Measurements from ENCODE around the gene PLEKHA8. TPM values are rescaled to one million over a fixed set of nuclear protein-coding genes. Genes with fewer than 3 reads are reported as not detected.

Gene PLEKHA8
- total and polyA plus RNA-seq, 2 of the 8 experiments (the other 6 are each of a cell fraction or from before 2014, with no cell fraction given) = 10.7 to 44.0 TPM

GRCh38 chr7:30032310-30033125, 4.3 kb downstream of the PLEKHA8 start:
- H3K4me3 ChIP-seq (ENCODE audit: extremely low read depth in 1 of 4, insufficient read depth in 2 of 4, low read depth in 3 of 4, low read length in 4 of 4) = no peak overlapping the region
- no peak for TF ChIP-seq SIX5 (IDR thresholded peaks at IDR 0.05; ENCODE audit: low read depth, low read length)
- TF ChIP-seq USF2 (IDR thresholded peaks at IDR 0.05; ENCODE audit: low read length) = no peak
- H3K4me1 ChIP-seq (replicated peaks in 1 of 4; ENCODE audit: control insufficient read depth in 3 of 4, insufficient read depth in 4 of 4, low read length in 3 of 4) = peaks cover 0 to 10% (median 4%) of the 10 kb centered on the region in 4 experiments; a peak in 5 of 7 replicates
- no peak overlapping the region for H2AFZ ChIP-seq (ENCODE audit: low read length)
- H2BK15ac ChIP-seq (ENCODE audit: low read length) = no peak overlapping the region
- no peaks in the 10 kb centered on the region for H3K27me3 ChIP-seq (replicated peaks in 1 of 4; ENCODE audit: control insufficient read depth in 3 of 4, extremely low read depth in 1 of 4, insufficient read depth in 3 of 4, low read length in 3 of 4)
- no peak overlapping the region for H2AK5ac ChIP-seq (ENCODE audit: low read depth, low read length)
- no peak overlapping the region for H3K4me2 ChIP-seq (ENCODE audit: insufficient read depth in 1 of 2, low read depth in 2 of 2, low read length in 2 of 2)
- H3K79me1 ChIP-seq (ENCODE audit: low read depth, low read length) = peaks cover 4% of the 10 kb centered on the region; the same call in 1 of the 2 replicates
- no peak overlapping the region for H4K8ac ChIP-seq (ENCODE audit: extremely low read depth, insufficient read depth, low read length)
- no peak overlapping the region for H3K4ac ChIP-seq (replicated peaks; ENCODE audit: insufficient read length, low read depth, low read length)
- DNase-seq (ENCODE audit: low read depth in 1 of 2, low spot score in 2 of 2) = no peak
- no peak overlapping the region for H3K9ac ChIP-seq (replicated peaks in 1 of 4; ENCODE audit: extremely low read depth in 1 of 4, low read depth in 3 of 4, low read length in 3 of 4)
- no peak overlapping the region for H2BK5ac ChIP-seq (ENCODE audit: low read depth, low read length)
- H3K18ac ChIP-seq (ENCODE audit: extremely low read depth, low read length) = no peak overlapping the region
- no peak overlapping the region for H3K14ac ChIP-seq (ENCODE audit: insufficient read length)
- H3K56ac ChIP-seq (replicated peaks; ENCODE audit: insufficient read length, low read depth, low read length) = no peak overlapping the region
- H4K20me1 ChIP-seq (replicated peaks in 1 of 2; ENCODE audit: control insufficient read depth in 1 of 2, insufficient read depth in 2 of 2, low read length in 2 of 2) = peaks cover 3 to 16% of the 10 kb centered on the region in 2 experiments
- WGBS, 2 experiments (ENCODE audit: extremely low coverage in 1 of 2, insufficient coverage in 1 of 2, insufficient read length in 1 of 2, insufficient replicate concordance in 2 of 2, low coverage in 1 of 2, low lambda C conversion rate in 2 of 2, missing lambda C conversion rate in 1 of 2) = 89% methylated on average over 4 of the region's 4 CpGs; no CpG with 5 or more reads in 1 of the 2 experiments
- H3K23ac ChIP-seq (ENCODE audit: insufficient read length) = no peak overlapping the region
- H2BK120ac ChIP-seq (replicated peaks; ENCODE audit: low read depth, low read length) = no peak overlapping the region
- H4K5ac ChIP-seq (ENCODE audit: insufficient read length, low read depth, low read length) = no peak overlapping the region
- no peak for FAIRE-seq
- H3K79me2 ChIP-seq (ENCODE audit: control insufficient read depth in 1 of 2, insufficient read depth in 2 of 2, low read length in 2 of 2) = peaks cover 8 to 76% of the 10 kb centered on the region in 2 experiments
- POLR2A ChIA-PET (ENCODE audit: partially characterized antibody) = no interaction called here
- H3K36me3 ChIP-seq (ENCODE audit: control insufficient read depth in 2 of 4, insufficient read depth in 4 of 4, low read length in 3 of 4) = no peaks in the 10 kb centered on the region
- H3K9me3 ChIP-seq (ENCODE audit: insufficient read depth in 2 of 2, low read depth in 1 of 2, low read length in 1 of 2) = no peaks in the 10 kb centered on the region
- no peak overlapping the region for H4K91ac ChIP-seq (replicated peaks; ENCODE audit: insufficient read length, low read length)
- H2BK12ac ChIP-seq (ENCODE audit: low read depth, low read length) = no peak overlapping the region
- CTCF ChIA-PET (ENCODE audit: partially characterized antibody) = interaction anchor here (2.2 kb wide), 1 partner anchor 9 kb away, joined by 9 read pairs; no protein-coding TSS in a partner anchor
- no peak overlapping the region for H3K27ac ChIP-seq (ENCODE audit: low read depth, low read length)
- peaks cover 5% of the 10 kb centered on the region for H3K23me2 ChIP-seq (ENCODE audit: low read depth, low read length)
- no peak overlapping the region for H2BK20ac ChIP-seq (ENCODE audit: low read length)
